Prostate gland (tissue), 2 donors: ENCODE measurements around the gene FAR2. TPM values are rescaled to one million over a fixed set of nuclear protein-coding genes. Genes with fewer than 3 reads are reported as not detected.
"Not testable (repeated sequence)": the region's sequence is repeated elsewhere in the genome, so short reads cannot be mapped to it uniquely, and the experiment has no call there.

Experiments
- DNase-seq: peaks from one replicate; pipeline ENCODE4 v3.0.0-alpha.2; 2019; ENCODE audit warnings: low spot score
- H3K27ac ChIP-seq, 2 donors: fragments of 200-600 bp; sonication (generic); 2 replicates each; pipeline ENCODE4 v1.5.1; 2017 to 2019
- H3K27me3 ChIP-seq: fragments of 200-600 bp; sonication (generic); replicated peaks from 2 replicates; pipeline ENCODE4 v1.5.1; 2019; ENCODE audit not compliant: insufficient read depth
- H3K36me3 ChIP-seq, 2 donors: fragments of 200-600 bp; sonication (generic); 1 replicate in 1 of 2; 2 replicates in 1 of 2; pipeline versions ENCODE4 v1.5.1 to v1.8.1; 2017 to 2019
- H3K4me1 ChIP-seq: fragments of 200-600 bp; sonication (generic); replicated peaks from 2 replicates; pipeline ENCODE4 v1.5.1; 2019
- H3K4me3 ChIP-seq, 2 donors: fragments of 200-600 bp; sonication (generic); 2 replicates each; pipeline ENCODE4 v1.5.1; 2017 to 2019
- H3K9me3 ChIP-seq: fragments of 200-600 bp; sonication (generic); 2 replicates; pipeline ENCODE4 v1.5.1; 2017
- POLR2A ChIP-seq: fragments of 450-650 bp; IDR thresholded peaks from one replicate; pipeline ENCODE4 v1.6.1; 2016; ENCODE audit warnings: antibody characterized with exemption, mild to moderate bottlenecking
- POLR2AphosphoS5 ChIP-seq: sonication (generic); formaldehyde crosslinking; IDR thresholded peaks from one replicate; pipeline ENCODE4 v1.6.1; 2017; ENCODE audit warnings: antibody characterized with exemption
- WGBS: methylation state at CpG from one replicate; pipeline ENCODE4 v1.1.5; 2018; 5-methylcytosine and 5-hydroxymethylcytosine counted together
- intact Hi-C: fragments of 100-400 bp; cut with DNase I; formaldehyde crosslinking; loops from one replicate; pipeline ENCODE4 v1.14.2; 2022
- total RNA-seq, 2 donors: library from RNA; depleted of rRNA; stranded (reverse); fragments of >200 nt; gene quantifications; one replicate each; pipeline ENCODE4 v1.1.0, GENCODE V29; 2016
- TF ChIP-seq, protein P1 (sequence below), 4 experiments: fragments of 200-600 bp in 2 of 4; fragments of 450-650 bp in 2 of 4; sonication (generic) in 2 of 4; IDR thresholded peaks; 1 replicate in 3 of 4; 2 replicates in 1 of 4; pipeline ENCODE4 v1.5.1; 2016 to 2019; ENCODE audit warnings: antibody characterized with exemption in 4 of 4, mild to moderate bottlenecking in 2 of 4, moderate library complexity in 2 of 4

Gene FAR2
- total RNA-seq, 2 donors from 2014 or later: 3.1 to 7.2 TPM

DNA sequence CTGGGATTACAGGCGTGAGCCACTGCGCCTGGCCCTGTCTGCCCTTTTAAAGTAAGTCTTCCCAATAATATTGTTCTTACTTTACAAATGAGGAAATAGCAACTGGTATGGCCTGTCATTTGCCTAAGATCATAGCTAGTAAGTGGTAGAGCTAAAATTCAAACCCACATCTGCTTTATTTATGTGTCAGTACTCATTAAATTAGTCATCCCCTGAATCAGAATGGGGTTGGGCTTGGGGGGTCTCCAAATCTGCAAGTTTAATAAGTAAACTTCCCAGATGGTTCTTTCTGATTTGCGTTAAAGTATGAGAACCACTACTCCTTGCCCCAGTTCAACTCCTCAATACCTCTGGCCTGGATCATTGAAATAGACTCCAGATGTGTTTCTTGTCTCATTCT is 96.2 kb downstream of the FAR2 start:
- Histone ChIP-seq H3K4me1 (no peaks in the 10 kb centered on the region), H3K27me3 (no peaks in the 10 kb centered on the region), H3K27ac (no peak overlapping the region), H3K36me3 (no peaks in the 10 kb centered on the region), H3K4me3 (no peak overlapping the region), H3K9me3 (no peaks in the 10 kb centered on the region)
- intact Hi-C loops: no loop called here
- TF ChIP-seq POLR2AphosphoS5: no peak
- 88% methylated on average over 3 of the region's 3 CpGs for WGBS
- no peak for DNase-seq

DNA sequence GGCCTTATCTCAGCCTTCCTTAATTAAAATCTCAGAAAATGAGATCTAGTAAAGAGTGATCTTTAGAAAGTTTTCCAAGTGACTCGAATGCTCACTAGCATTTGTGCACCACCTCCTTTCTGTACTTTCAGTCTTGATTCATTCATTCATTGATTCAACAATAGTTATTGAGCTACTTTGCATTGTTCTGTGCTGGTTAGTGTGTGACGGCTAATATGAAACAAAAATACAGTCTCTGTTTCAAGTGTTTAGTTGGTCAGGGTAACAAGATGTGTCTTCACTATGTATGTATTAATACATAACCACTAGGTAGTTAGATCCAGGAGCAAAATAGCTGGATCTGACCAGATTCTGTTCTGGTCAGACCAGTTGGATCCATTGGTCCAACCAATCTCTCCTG is 100.9 kb downstream of the FAR2 start:
- no peaks in the 10 kb centered on the region for H3K36me3 ChIP-seq
- H3K4me1 ChIP-seq: no peaks in the 10 kb centered on the region
- H3K4me3 ChIP-seq: no peak overlapping the region
- no peak for DNase-seq
- TF ChIP-seq, protein P1, sequence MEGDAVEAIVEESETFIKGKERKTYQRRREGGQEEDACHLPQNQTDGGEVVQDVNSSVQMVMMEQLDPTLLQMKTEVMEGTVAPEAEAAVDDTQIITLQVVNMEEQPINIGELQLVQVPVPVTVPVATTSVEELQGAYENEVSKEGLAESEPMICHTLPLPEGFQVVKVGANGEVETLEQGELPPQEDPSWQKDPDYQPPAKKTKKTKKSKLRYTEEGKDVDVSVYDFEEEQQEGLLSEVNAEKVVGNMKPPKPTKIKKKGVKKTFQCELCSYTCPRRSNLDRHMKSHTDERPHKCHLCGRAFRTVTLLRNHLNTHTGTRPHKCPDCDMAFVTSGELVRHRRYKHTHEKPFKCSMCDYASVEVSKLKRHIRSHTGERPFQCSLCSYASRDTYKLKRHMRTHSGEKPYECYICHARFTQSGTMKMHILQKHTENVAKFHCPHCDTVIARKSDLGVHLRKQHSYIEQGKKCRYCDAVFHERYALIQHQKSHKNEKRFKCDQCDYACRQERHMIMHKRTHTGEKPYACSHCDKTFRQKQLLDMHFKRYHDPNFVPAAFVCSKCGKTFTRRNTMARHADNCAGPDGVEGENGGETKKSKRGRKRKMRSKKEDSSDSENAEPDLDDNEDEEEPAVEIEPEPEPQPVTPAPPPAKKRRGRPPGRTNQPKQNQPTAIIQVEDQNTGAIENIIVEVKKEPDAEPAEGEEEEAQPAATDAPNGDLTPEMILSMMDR (IDR thresholded peaks at IDR 0.05): no peak
- TF ChIP-seq POLR2A (no peak), POLR2AphosphoS5 (no peak)
- H3K27ac ChIP-seq: no peak overlapping the region
- no peaks in the 10 kb centered on the region for H3K27me3 ChIP-seq
- WGBS: 94% methylated on average over 2 of the region's 2 CpGs
- intact Hi-C loops: no loop called here
- H3K9me3 ChIP-seq: no peaks in the 10 kb centered on the region

DNA sequence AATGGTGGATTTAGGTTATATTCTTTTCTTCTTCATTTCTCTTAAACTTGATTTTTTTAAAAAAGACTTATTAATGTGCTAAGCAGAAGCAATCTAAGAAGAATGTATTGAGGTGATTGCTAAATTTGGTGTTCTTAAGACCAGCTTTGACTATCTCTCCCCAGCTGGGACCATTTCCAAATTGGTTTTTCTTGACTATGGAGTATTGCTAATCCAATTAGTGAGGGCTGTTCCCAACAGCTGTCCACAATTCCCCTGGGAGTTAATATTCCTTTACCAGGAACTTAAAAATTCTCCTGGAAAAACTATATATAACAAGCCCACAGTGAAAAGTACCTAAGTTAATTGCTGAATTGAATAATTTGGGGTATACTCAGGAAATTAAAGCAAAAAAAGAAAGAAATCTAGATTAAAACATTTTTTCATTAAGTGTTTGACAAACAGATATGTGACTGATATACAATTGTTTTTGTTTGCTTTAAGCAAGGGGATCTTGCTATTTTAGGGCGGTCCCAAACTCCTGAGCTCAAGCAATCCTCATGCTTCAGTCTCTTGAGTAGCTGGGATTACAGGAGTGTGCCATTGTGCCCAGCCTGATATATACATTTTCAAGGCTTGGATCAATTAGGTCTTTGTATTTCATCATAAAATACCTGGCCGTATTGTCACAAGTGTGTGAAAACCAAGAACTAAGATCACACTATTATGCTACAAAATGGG is 105.0 kb downstream of the FAR2 start:
- H3K9me3 ChIP-seq: no peaks in the 10 kb centered on the region

DNA sequence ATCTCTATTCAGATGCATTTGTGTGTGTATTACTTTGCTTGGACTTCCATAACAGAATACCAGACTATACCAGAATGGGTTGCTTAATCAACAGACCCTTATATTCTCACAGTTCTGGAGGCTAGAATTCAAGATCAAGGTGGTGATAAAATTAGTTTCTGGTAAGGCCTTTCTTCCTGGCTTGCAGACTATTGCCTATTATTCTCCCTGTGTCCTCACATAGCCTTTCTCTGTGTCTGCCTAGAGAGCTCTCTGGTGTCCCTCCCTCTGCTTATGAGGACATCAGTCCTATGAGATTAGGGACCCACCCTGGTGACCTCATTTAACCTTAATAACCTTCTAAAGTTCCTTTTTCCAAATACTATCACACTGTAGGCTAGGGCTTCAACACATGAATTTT is 106.0 kb downstream of the FAR2 start:
- no peak for DNase-seq
- Histone ChIP-seq H3K27ac (no peak overlapping the region), H3K36me3 (no peaks in the 10 kb centered on the region), H3K4me3 (no peak overlapping the region), H3K27me3 (no peaks in the 10 kb centered on the region), H3K9me3 (no peaks in the 10 kb centered on the region), H3K4me1 (no peaks in the 10 kb centered on the region)
- no peak for TF ChIP-seq POLR2AphosphoS5
- TF ChIP-seq, protein P1 (IDR thresholded peaks at IDR 0.05): no peak
- no peak for TF ChIP-seq POLR2A
- intact Hi-C loops: no loop called here

More for the DNA sequence above, 105.0 kb downstream of the FAR2 start:
- DNase-seq: no peak
- TF ChIP-seq POLR2AphosphoS5 (no peak), POLR2A (no peak)
- TF ChIP-seq, protein P1 (IDR thresholded peaks at IDR 0.05): no peak
- no peaks in the 10 kb centered on the region for H3K36me3 ChIP-seq
- no peaks in the 10 kb centered on the region for H3K27me3 ChIP-seq
- WGBS: 98% methylated on average over 2 of the region's 2 CpGs
- no peaks in the 10 kb centered on the region for H3K4me1 ChIP-seq
- no peak overlapping the region for H3K27ac ChIP-seq
- no peak overlapping the region for H3K4me3 ChIP-seq
- intact Hi-C loops: no loop called here

DNA sequence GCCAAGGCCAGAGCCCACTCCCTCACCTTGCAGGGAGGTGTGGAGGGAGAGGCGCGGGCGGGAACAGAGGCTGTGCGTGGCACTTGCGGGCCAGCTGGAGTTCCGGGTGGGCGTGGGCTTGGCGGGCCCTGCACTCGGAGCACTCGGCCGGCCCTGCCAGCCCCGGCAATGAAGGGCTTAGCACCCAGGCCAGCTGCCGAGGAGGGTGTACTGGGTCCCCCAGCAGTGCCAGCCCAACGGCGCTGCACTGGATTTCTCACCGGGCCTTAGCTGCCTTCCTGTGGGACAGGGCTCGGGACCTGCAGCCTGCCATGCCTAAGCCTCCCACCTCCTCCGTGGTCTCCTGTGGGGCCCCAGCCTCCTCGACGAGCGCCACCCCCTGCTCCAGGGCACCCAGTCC is 107.5 kb downstream of the FAR2 start:
- no peaks in the 10 kb centered on the region for H3K27me3 ChIP-seq
- no peaks in the 10 kb centered on the region for H3K9me3 ChIP-seq
- no peak for DNase-seq
- no peak overlapping the region for H3K4me3 ChIP-seq
- intact Hi-C loops: no loop called here
- H3K36me3 ChIP-seq: no peaks in the 10 kb centered on the region
- H3K27ac ChIP-seq: no peak overlapping the region
- TF ChIP-seq POLR2AphosphoS5: no peak
- no peak for TF ChIP-seq POLR2A
- TF ChIP-seq, protein P1 (IDR thresholded peaks at IDR 0.05): no peak
- WGBS: 88% methylated on average over 21 of the region's 21 CpGs
- H3K4me1 ChIP-seq: no peaks in the 10 kb centered on the region

DNA sequence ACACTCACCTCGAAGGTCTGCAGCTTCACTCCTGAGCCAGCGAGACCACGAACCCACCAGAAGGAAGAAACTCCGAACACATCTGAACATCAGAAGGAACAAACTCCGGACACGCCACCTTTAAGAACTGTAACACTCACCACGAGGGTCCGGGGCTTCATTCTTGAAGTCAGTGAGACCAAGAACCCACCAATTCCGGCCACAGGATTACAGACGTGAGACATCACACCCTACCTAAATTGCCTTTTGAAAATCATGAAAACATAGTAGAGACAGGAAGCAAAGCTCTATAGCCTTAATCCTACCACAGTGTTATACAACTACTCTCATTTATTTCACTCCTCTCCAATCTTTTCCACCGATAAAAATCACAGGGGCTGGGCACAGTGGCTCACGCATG is 108.6 kb downstream of the FAR2 start:
- H3K36me3 ChIP-seq, DNase-seq, H3K9me3 ChIP-seq, intact Hi-C loops, H3K27ac ChIP-seq, H3K4me3 ChIP-seq, H3K27me3 ChIP-seq, H3K4me1 ChIP-seq: not testable (repeated sequence)
- 94% methylated on average over 12 of the region's 12 CpGs for WGBS
